Smooth muscle cell (in vitro differentiated cells): ENCODE results near the gene LDB2. TPM values are rescaled to one million over a fixed set of nuclear protein-coding genes. Genes with fewer than 3 reads are reported as not detected.

Source experiments
- DNase-seq: peaks from one replicate; lab custom pipeline; 2025; ENCODE audit not compliant: unreplicated experiment; lab: John Stamatoyannopoulos, UW
- H2AFZ ChIP-seq: fragments of 200-600 bp; sonication (generic); 2 replicates; pipeline ENCODE4 v1.6.0; 2016; ENCODE audit warnings: antibody characterized with exemption, low read depth, mild to moderate bottlenecking
- H3F3A ChIP-seq: fragments of 200-600 bp; sonication (generic); 2 replicates; pipeline ENCODE4 v1.6.0; 2017; ENCODE audit warnings: antibody characterized with exemption, low read depth
- H3K27ac ChIP-seq: fragments of 200-600 bp; sonication (generic); 2 replicates; pipeline ENCODE4 v1.5.1; 2016; ENCODE audit warnings: low read depth, mild to moderate bottlenecking
- H3K27me3 ChIP-seq: fragments of 200-600 bp; sonication (generic); 2 replicates; pipeline ENCODE4 v1.6.1; 2016; ENCODE audit warnings: low read depth, mild to moderate bottlenecking
- H3K36me3 ChIP-seq: fragments of 200-600 bp; sonication (generic); 2 replicates; pipeline ENCODE4 v1.5.1; 2016; ENCODE audit warnings: low read depth
- H3K4me1 ChIP-seq: fragments of 200-600 bp; sonication (generic); 2 replicates; pipeline ENCODE4 v1.5.1; 2016; ENCODE audit warnings: low read depth
- H3K4me2 ChIP-seq: fragments of 200-600 bp; sonication (generic); 2 replicates; pipeline ENCODE4 v1.6.0; 2016; ENCODE audit warnings: mild to moderate bottlenecking
- H3K4me3 ChIP-seq: fragments of 200-600 bp; sonication (generic); 2 replicates; pipeline ENCODE4 v1.5.1; 2016; ENCODE audit warnings: mild to moderate bottlenecking
- H3K79me2 ChIP-seq: fragments of 200-600 bp; sonication (generic); 2 replicates; pipeline ENCODE4 v1.6.0; 2016; ENCODE audit warnings: low read depth, mild to moderate bottlenecking
- H3K9ac ChIP-seq: fragments of 200-600 bp; sonication (generic); 2 replicates; pipeline ENCODE4 v1.6.0; 2016; ENCODE audit warnings: low read depth
- H3K9me3 ChIP-seq: fragments of 200-600 bp; sonication (generic); replicated peaks from 2 replicates; pipeline ENCODE4 v1.5.1; 2016; ENCODE audit warnings: low read depth
- H4K20me1 ChIP-seq: fragments of 200-600 bp; sonication (generic); 2 replicates; pipeline ENCODE4 v1.6.0; 2016; ENCODE audit warnings: low read depth
- WGBS: methylation state at CpG from one replicate; pipeline ENCODE4 v1.1.7; 2016; ENCODE audit warnings: low lambda C conversion rate; 5-methylcytosine and 5-hydroxymethylcytosine counted together
- polyA plus RNA-seq: library from polyadenylated mRNA; unstranded; fragments of >200 nt; fragmentation: Nextera tagmentation; extraction: Ambion mirVana; gene quantifications from 2 replicates; pipeline ENCODE4 v1.2.1, GENCODE V29; 2016
- total RNA-seq: library from RNA; depleted of rRNA; stranded (reverse); fragments of >200 nt; gene quantifications from 2 replicates; pipeline ENCODE4 v1.2.3, GENCODE V29; 2014
- TF ChIP-seq, protein P1 (sequence below): fragments of 200-600 bp; sonication (generic); IDR thresholded peaks from 2 replicates; pipeline ENCODE4 v1.5.1; 2017; ENCODE audit warnings: borderline replicate concordance, mild to moderate bottlenecking, antibody characterized with exemption; ENCODE audit not compliant: insufficient read depth, poor library complexity, severe bottlenecking

Gene LDB2
- total and polyA plus RNA-seq, 2 experiments from 2014 or later, result 30.6 to 61.5 TPM

DNA sequence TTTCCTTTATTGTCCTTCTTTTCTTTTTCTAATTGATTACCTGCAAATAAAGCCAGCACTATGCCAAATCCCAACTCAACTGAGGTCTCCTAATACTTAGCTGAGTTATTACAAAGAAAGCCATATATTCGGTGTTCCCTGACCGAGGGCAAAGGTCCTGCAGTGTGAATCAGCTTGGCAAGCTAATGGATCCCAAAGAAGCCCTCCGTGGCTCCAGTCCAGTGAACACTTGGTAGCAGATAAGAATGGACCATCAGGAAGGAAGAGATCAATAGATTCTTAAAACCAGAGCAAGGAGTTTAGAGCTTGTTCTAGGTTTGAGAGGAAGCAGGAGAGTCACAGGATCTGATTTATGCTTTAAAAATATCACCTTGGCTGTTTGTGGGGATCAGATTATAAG is 8.5 kb downstream of the LDB2 start:
- peaks cover 24% of the 10 kb centered on the region for H3K4me1 ChIP-seq
- H3F3A ChIP-seq, result no peaks in the 10 kb centered on the region
- no peak overlapping the region for H3K27ac ChIP-seq
- no peaks in the 10 kb centered on the region for H3K27me3 ChIP-seq
- no peak overlapping the region for H3K4me2 ChIP-seq
- no peak overlapping the region for H3K9ac ChIP-seq
- H3K36me3 ChIP-seq, result no peaks in the 10 kb centered on the region
- WGBS, result 76% methylated on average over 3 of the region's 3 CpGs
- TF ChIP-seq, protein P1, sequence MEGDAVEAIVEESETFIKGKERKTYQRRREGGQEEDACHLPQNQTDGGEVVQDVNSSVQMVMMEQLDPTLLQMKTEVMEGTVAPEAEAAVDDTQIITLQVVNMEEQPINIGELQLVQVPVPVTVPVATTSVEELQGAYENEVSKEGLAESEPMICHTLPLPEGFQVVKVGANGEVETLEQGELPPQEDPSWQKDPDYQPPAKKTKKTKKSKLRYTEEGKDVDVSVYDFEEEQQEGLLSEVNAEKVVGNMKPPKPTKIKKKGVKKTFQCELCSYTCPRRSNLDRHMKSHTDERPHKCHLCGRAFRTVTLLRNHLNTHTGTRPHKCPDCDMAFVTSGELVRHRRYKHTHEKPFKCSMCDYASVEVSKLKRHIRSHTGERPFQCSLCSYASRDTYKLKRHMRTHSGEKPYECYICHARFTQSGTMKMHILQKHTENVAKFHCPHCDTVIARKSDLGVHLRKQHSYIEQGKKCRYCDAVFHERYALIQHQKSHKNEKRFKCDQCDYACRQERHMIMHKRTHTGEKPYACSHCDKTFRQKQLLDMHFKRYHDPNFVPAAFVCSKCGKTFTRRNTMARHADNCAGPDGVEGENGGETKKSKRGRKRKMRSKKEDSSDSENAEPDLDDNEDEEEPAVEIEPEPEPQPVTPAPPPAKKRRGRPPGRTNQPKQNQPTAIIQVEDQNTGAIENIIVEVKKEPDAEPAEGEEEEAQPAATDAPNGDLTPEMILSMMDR, result no peak
- DNase-seq, result no peak
- H3K4me3 ChIP-seq, result no peak overlapping the region
- no peaks in the 10 kb centered on the region for H4K20me1 ChIP-seq
- peaks cover 46% of the 10 kb centered on the region for H3K79me2 ChIP-seq
- no peaks in the 10 kb centered on the region for H3K9me3 ChIP-seq
- no peak overlapping the region for H2AFZ ChIP-seq

DNA sequence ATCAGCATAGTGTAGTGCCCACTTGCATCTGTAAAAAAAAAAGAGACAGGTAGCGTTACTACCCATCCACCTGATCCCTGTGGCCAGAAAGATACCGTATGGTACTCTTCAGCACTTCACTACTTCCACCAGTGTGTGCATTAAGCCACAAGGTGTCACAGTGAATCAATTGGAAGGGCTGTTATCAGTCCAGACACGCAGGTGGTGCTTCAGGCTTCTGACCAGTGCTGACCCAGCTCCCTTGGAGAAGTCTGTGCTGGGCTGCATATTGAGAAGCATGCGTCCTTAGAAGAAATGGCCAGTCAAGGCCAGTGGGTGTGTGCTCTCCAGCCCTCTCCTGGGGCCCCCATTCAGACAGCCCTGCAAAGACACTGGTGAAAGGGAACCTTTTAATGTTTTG is 10.6 kb downstream of the LDB2 start:
- Histone ChIP-seq H3K36me3 (no peaks in the 10 kb centered on the region), H3K27ac (no peak overlapping the region), H3K9ac (no peak overlapping the region), H4K20me1 (no peaks in the 10 kb centered on the region), H3F3A (no peaks in the 10 kb centered on the region), H3K4me3 (no peak overlapping the region), H3K79me2 (peaks cover 25% of the 10 kb centered on the region), H3K9me3 (no peaks in the 10 kb centered on the region), H2AFZ (no peak overlapping the region), H3K4me1 (peaks cover 4% of the 10 kb centered on the region), H3K4me2 (no peak overlapping the region), H3K27me3 (no peaks in the 10 kb centered on the region)
- 90% methylated on average over 4 of the region's 4 CpGs for WGBS
- no peak for DNase-seq
- TF ChIP-seq, protein P1, result no peak

DNA sequence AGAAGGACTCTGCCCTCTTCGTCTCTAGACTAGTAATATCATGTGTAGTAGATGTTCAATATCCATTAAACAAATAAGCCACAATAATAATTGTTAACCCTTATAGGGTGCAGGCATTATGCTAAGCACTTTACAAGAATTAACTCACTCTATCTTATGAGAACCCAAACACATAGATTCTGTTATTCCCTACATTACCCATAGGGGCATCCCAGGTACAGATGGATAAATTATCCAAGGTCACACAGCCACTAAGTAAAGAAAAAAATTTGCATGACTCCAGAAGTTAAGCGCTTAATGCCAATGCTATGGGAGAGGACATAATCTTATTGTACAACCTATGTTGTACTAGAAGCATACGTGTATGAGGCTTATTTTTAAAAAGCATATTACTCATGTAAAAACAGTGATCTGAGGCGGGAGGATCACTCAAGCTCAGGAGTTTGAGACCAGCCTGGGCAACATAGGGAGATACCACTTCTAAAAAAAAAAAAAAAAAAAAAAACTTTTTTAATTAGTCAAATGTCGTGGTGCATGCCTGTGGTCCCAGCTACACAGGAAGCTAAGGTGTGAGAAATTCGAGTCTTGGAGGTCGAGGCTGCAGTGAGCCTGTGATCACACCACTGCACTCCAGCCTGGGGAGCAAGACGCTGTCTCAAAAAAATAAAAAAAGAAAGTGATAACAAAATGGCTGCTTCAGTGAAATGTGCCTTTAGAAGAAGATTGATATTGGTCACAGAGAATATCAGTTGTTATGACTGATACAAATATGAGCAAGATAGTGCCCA is 13.6 kb downstream of the LDB2 start:
- H3K4me3 ChIP-seq, result no peak overlapping the region
- H3K27ac ChIP-seq, result no peak overlapping the region
- H3F3A ChIP-seq, result no peaks in the 10 kb centered on the region
- H3K27me3 ChIP-seq, result no peaks in the 10 kb centered on the region
- no peaks in the 10 kb centered on the region for H3K9me3 ChIP-seq
- no peak overlapping the region for H3K4me2 ChIP-seq
- no peaks in the 10 kb centered on the region for H4K20me1 ChIP-seq
- no peaks in the 10 kb centered on the region for H3K4me1 ChIP-seq
- 94% methylated on average over 8 of the region's 8 CpGs for WGBS
- no peak overlapping the region for H2AFZ ChIP-seq
- no peak for DNase-seq
- H3K79me2 ChIP-seq, result peaks cover 3% of the 10 kb centered on the region
- H3K9ac ChIP-seq, result no peak overlapping the region
- no peaks in the 10 kb centered on the region for H3K36me3 ChIP-seq
- TF ChIP-seq, protein P1, result peak; percentile 8

GRCh38 chr4:16883806-16884205 is 14.6 kb downstream of the LDB2 start:
- Histone ChIP-seq H3F3A (no peaks in the 10 kb centered on the region), H3K36me3 (no peaks in the 10 kb centered on the region), H3K4me3 (no peak overlapping the region), H3K4me1 (no peaks in the 10 kb centered on the region), H4K20me1 (no peaks in the 10 kb centered on the region), H3K27ac (no peak overlapping the region), H3K27me3 (no peaks in the 10 kb centered on the region), H3K79me2 (peaks cover 3% of the 10 kb centered on the region), H3K9me3 (no peaks in the 10 kb centered on the region), H3K4me2 (no peak overlapping the region), H3K9ac (no peak overlapping the region), H2AFZ (no peak overlapping the region)
- no peak for DNase-seq
- TF ChIP-seq, protein P1, result no peak
- 76% methylated on average over 4 of the region's 4 CpGs for WGBS
